PC-3 (cell line): ENCODE results near the gene SPG7.

Source experiments
- CTCF ChIP-seq: fragments of 300-600 bp; sonication (generic); conservative IDR thresholded peaks from 2 replicates; pipeline ENCODE4 v1.5.1; 2017; ENCODE audit warnings: antibody characterized with exemption, low read depth, mild to moderate bottlenecking, low read length
- EZH2 ChIP-seq: fragments of 300-600 bp; sonication (generic); IDR thresholded peaks from one replicate; pipeline ENCODE4 v1.6.1; 2017; ENCODE audit warnings: antibody characterized with exemption, mild to moderate bottlenecking, low read length; ENCODE audit not compliant: unreplicated experiment

DNA sequence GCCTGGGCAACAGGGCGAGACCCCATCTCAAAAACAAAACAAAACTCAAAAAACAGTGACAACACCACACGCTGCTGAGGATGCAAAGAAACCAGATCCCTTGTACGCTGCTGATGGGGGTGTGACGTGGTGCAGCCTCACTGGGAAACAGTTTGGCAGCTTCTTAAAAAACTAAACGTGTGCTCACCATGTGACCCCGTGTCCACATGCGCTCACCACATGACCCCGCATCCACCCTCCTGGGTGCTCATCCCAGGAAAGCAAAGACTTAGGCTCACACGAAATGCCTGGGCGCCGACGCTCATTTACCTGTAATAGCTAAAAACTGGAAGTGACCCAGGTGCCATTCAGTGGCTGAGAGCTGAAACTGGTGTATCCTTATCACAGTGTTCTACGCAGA lies 32.4 kb downstream of the SPG7 start:
- no peak for TF ChIP-seq CTCF
- no peak for TF ChIP-seq EZH2
